Measurements from ENCODE around the gene EIPR1. TPM values are rescaled to one million over a fixed set of nuclear protein-coding genes. Genes with fewer than 3 reads are reported as not detected.

The EIPR1 gene
- total RNA-seq, 1 donor from 2014 or later = 27.8 TPM

- no peak for FAIRE-seq
- no peak overlapping the region for H2AFZ ChIP-seq (ENCODE audit: low read depth, low read length)
- H3K79me2 ChIP-seq (ENCODE audit: insufficient read depth, low read length) = peaks cover 10% of the 10 kb centered on the region
- no peak for TF ChIP-seq EZH2 (IDR thresholded peaks at IDR 0.05; ENCODE audit: insufficient read depth, low read length)
- TF ChIP-seq, protein P1, sequence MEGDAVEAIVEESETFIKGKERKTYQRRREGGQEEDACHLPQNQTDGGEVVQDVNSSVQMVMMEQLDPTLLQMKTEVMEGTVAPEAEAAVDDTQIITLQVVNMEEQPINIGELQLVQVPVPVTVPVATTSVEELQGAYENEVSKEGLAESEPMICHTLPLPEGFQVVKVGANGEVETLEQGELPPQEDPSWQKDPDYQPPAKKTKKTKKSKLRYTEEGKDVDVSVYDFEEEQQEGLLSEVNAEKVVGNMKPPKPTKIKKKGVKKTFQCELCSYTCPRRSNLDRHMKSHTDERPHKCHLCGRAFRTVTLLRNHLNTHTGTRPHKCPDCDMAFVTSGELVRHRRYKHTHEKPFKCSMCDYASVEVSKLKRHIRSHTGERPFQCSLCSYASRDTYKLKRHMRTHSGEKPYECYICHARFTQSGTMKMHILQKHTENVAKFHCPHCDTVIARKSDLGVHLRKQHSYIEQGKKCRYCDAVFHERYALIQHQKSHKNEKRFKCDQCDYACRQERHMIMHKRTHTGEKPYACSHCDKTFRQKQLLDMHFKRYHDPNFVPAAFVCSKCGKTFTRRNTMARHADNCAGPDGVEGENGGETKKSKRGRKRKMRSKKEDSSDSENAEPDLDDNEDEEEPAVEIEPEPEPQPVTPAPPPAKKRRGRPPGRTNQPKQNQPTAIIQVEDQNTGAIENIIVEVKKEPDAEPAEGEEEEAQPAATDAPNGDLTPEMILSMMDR (IDR thresholded peaks at IDR 0.05; ENCODE audit: insufficient read depth, low read depth, low read length) = no peak
- H3K36me3 Mint-ChIP-seq (ENCODE audit: low read depth, unreplicated experiment) = peaks cover 12% of the 10 kb centered on the region
- H3K4me3 ChIP-seq (ENCODE audit: insufficient read depth, low read depth, low read length) = no peak overlapping the region
- H3K27ac Mint-ChIP-seq (ENCODE audit: unreplicated experiment) = no peak overlapping the region
- no peaks in the 10 kb centered on the region for H3K27me3 ChIP-seq (ENCODE audit: insufficient read depth, low read length)
- no peak overlapping the region for H3K9ac ChIP-seq (ENCODE audit: low read length)
- H3K4me2 ChIP-seq (ENCODE audit: low read length) = no peak overlapping the region
- peaks cover 11% of the 10 kb centered on the region for H4K20me1 ChIP-seq (ENCODE audit: insufficient read depth, low read length)
- no peaks in the 10 kb centered on the region for H3K9me3 ChIP-seq (ENCODE audit: insufficient read depth, low read depth, low read length)
- H3K36me3 ChIP-seq (ENCODE audit: insufficient read depth, low read length) = peaks cover 4% of the 10 kb centered on the region
- H3K4me1 Mint-ChIP-seq (ENCODE audit: low read depth, unreplicated experiment) = no peaks in the 10 kb centered on the region
- no peak overlapping the region for H3K4me3 Mint-ChIP-seq (ENCODE audit: unreplicated experiment)
- no peak overlapping the region for H3K27ac ChIP-seq (ENCODE audit: low read depth, low read length)
- no peaks in the 10 kb centered on the region for H3K27me3 Mint-ChIP-seq (ENCODE audit: low read depth, unreplicated experiment)
- H3K9me3 Mint-ChIP-seq (ENCODE audit: unreplicated experiment) = no peaks in the 10 kb centered on the region
- DNase-seq (ENCODE audit: low read depth) = no peak
- H3K4me1 ChIP-seq (ENCODE audit: insufficient read depth, low read length) = no peaks in the 10 kb centered on the region
These were observed 36.7 kb upstream of the EIPR1 start for GRCh38 chr2:3414133-3414860.

DNA sequence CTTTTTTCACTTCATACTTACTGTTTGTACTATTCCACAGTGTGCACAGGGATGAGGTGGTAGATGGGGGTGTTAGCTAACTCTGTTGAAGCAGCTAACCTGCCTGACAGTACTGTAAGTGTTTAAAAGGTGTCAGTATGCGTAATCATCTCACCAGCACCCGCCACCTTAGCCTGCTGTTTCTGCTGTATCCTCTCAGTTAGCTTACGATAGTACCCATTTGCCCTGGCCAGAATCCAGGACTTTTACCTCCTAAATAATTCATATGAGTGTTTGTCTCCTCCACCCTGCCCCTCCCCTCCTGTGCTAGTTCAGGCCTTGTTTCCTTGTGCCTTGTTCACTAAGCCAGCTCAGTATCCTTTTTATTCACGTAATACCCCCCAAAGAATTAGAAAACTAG, 36.1 kb upstream of the EIPR1 start:
- Mint-ChIP-seq H3K36me3 (ENCODE audit: low read depth, unreplicated experiment) (peaks cover 12% of the 10 kb centered on the region), H3K9me3 (ENCODE audit: unreplicated experiment) (no peaks in the 10 kb centered on the region)

More for the DNA sequence above, 36.1 kb upstream of the EIPR1 start:
- no peak overlapping the region for H3K4me2 ChIP-seq (ENCODE audit: low read length)
- H3K79me2 ChIP-seq (ENCODE audit: insufficient read depth, low read length) = peaks cover 16% of the 10 kb centered on the region
- no peak for TF ChIP-seq EZH2 (IDR thresholded peaks at IDR 0.05; ENCODE audit: insufficient read depth, low read length)
- TF ChIP-seq, protein P1 (IDR thresholded peaks at IDR 0.05; ENCODE audit: insufficient read depth, low read depth, low read length) = no peak
- FAIRE-seq (no peak), DNase-seq (ENCODE audit: low read depth) (no peak)
- H3K36me3 ChIP-seq (ENCODE audit: insufficient read depth, low read length) = peaks cover 4% of the 10 kb centered on the region
- H3K9ac ChIP-seq (ENCODE audit: low read length) = no peak overlapping the region
- Mint-ChIP-seq H3K4me1 (ENCODE audit: low read depth, unreplicated experiment) (no peaks in the 10 kb centered on the region), H3K27ac (ENCODE audit: unreplicated experiment) (no peak overlapping the region), H3K27me3 (ENCODE audit: low read depth, unreplicated experiment) (no peaks in the 10 kb centered on the region), H3K4me3 (ENCODE audit: unreplicated experiment) (no peak overlapping the region)
- no peak overlapping the region for H3K27ac ChIP-seq (ENCODE audit: low read depth, low read length)
- no peaks in the 10 kb centered on the region for H3K9me3 ChIP-seq (ENCODE audit: insufficient read depth, low read depth, low read length)
- no peak overlapping the region for H3K4me3 ChIP-seq (ENCODE audit: insufficient read depth, low read depth, low read length)
- peaks cover 9% of the 10 kb centered on the region for H4K20me1 ChIP-seq (ENCODE audit: insufficient read depth, low read length)
- H3K27me3 ChIP-seq (ENCODE audit: insufficient read depth, low read length) = no peaks in the 10 kb centered on the region
- no peaks in the 10 kb centered on the region for H3K4me1 ChIP-seq (ENCODE audit: insufficient read depth, low read length)
- no peak overlapping the region for H2AFZ ChIP-seq (ENCODE audit: low read depth, low read length)
